Immature natural killer cell (primary cell): Measurements from ENCODE around the gene RBFOX2. TPM values are rescaled to one million over a fixed set of nuclear protein-coding genes. Genes with fewer than 3 reads are reported as not detected.

Source experiments
- DNase-seq, 3 donors: peaks; one replicate each; pipeline ENCODE4 v3.0.0; 2022; ENCODE audit warnings: mixed read lengths in 1 of 3
- H3K27ac Mint-ChIP-seq, 6 donors: one replicate each; pipeline ENCODE4 v1.8.0; 2020; ENCODE audit warnings: mixed read lengths in 6 of 6, mild to moderate bottlenecking in 5 of 6, inconsistent platforms in 4 of 6, moderate library complexity in 3 of 6
- H3K27me3 Mint-ChIP-seq, 3 donors: one replicate each; pipeline ENCODE4 v1.8.0; 2020 to 2021; ENCODE audit warnings: low read depth in 3 of 3, mild to moderate bottlenecking in 3 of 3, mixed read lengths in 3 of 3, moderate library complexity in 3 of 3, inconsistent platforms in 1 of 3
- H3K36me3 Mint-ChIP-seq, 3 donors: one replicate each; pipeline ENCODE4 v1.8.0; 2020; ENCODE audit warnings: mixed read lengths in 3 of 3, inconsistent platforms in 2 of 3, mild to moderate bottlenecking in 2 of 3
- H3K4me1 Mint-ChIP-seq, 2 donors: one replicate each; pipeline ENCODE4 v1.8.0; 2020; ENCODE audit warnings: inconsistent platforms in 2 of 2, mild to moderate bottlenecking in 2 of 2, mixed read lengths in 2 of 2, moderate library complexity in 1 of 2
- H3K4me3 Mint-ChIP-seq, 5 donors: one replicate each; pipeline ENCODE4 v1.8.0; 2020; ENCODE audit warnings: mild to moderate bottlenecking in 5 of 5, mixed read lengths in 5 of 5, inconsistent platforms in 3 of 5, moderate library complexity in 3 of 5
- H3K9me3 Mint-ChIP-seq, 6 donors: one replicate each; pipeline ENCODE4 v1.8.0; 2020; ENCODE audit warnings: mild to moderate bottlenecking in 6 of 6, mixed read lengths in 6 of 6, inconsistent platforms in 4 of 6, moderate library complexity in 3 of 6
- polyA plus RNA-seq, 3 donors: library from polyadenylated mRNA; unstranded; fragments of 300-500 nt; fragmentation: Illumina TruSeq; gene quantifications; one replicate each; pipeline ENCODE4 v1.2.3, GENCODE V29; 2021

RBFOX2 gene
- polyA plus RNA-seq, 3 donors from 2014 or later, result 1.2 to 1.9 TPM; not detected in 1

- Mint-ChIP-seq H3K27me3 (peaks cover 0 to 14% (median 0%) of the 10 kb centered on the region in 3 donors), H3K4me3 (no peak overlapping the region), H3K27ac (no peak overlapping the region), H3K9me3 (no peaks in the 10 kb centered on the region), H3K36me3 (no peaks in the 10 kb centered on the region), H3K4me1 (peaks cover 0 to 7% of the 10 kb centered on the region in 2 donors)
- no peak for DNase-seq
Observed at GRCh38 chr22:35882211-35883030, 146.2 kb downstream of the RBFOX2 start.

- Mint-ChIP-seq H3K4me3 (no peak overlapping the region), H3K27ac (no peak overlapping the region), H3K27me3 (peaks cover 0 to 9% (median 0%) of the 10 kb centered on the region in 3 donors), H3K36me3 (no peaks in the 10 kb centered on the region), H3K9me3 (no peaks in the 10 kb centered on the region), H3K4me1 (peaks cover 0 to 7% of the 10 kb centered on the region in 2 donors)
- DNase-seq, result no peak
Observed at GRCh38 chr22:35879351-35879750, 149.3 kb downstream of the RBFOX2 start.

- Mint-ChIP-seq H3K36me3 (no peaks in the 10 kb centered on the region), H3K9me3 (no peaks in the 10 kb centered on the region), H3K4me1 (no peaks in the 10 kb centered on the region), H3K27ac (no peak overlapping the region), H3K4me3 (no peak overlapping the region), H3K27me3 (no peaks in the 10 kb centered on the region)
- no peak for DNase-seq
Observed at GRCh38 chr22:35873426-35873825, 155.2 kb downstream of the RBFOX2 start.

GRCh38 chr22:35872451-35872850 lies 156.2 kb downstream of the RBFOX2 start:
- no peak overlapping the region for H3K4me3 Mint-ChIP-seq
- DNase-seq, result no peak
- H3K9me3 Mint-ChIP-seq, result no peaks in the 10 kb centered on the region
- H3K36me3 Mint-ChIP-seq, result no peaks in the 10 kb centered on the region
- H3K27me3 Mint-ChIP-seq, result no peaks in the 10 kb centered on the region
- no peak overlapping the region for H3K27ac Mint-ChIP-seq
- H3K4me1 Mint-ChIP-seq, result no peaks in the 10 kb centered on the region

- Mint-ChIP-seq H3K27me3 (no peaks in the 10 kb centered on the region), H3K27ac (no peak overlapping the region), H3K9me3 (no peaks in the 10 kb centered on the region), H3K36me3 (no peaks in the 10 kb centered on the region), H3K4me1 (no peaks in the 10 kb centered on the region), H3K4me3 (no peak overlapping the region)
- no peak for DNase-seq
Observed at GRCh38 chr22:35870517-35871293, 157.9 kb downstream of the RBFOX2 start.

- no peaks in the 10 kb centered on the region for H3K9me3 Mint-ChIP-seq
- H3K4me3 Mint-ChIP-seq, result no peak overlapping the region
- no peak for DNase-seq
- no peaks in the 10 kb centered on the region for H3K27me3 Mint-ChIP-seq
- H3K27ac Mint-ChIP-seq, result no peak overlapping the region
- no peaks in the 10 kb centered on the region for H3K4me1 Mint-ChIP-seq
- no peaks in the 10 kb centered on the region for H3K36me3 Mint-ChIP-seq
Observed at GRCh38 chr22:35868938-35869337, 159.7 kb downstream of the RBFOX2 start.

- Mint-ChIP-seq H3K27ac (no peak overlapping the region), H3K36me3 (no peaks in the 10 kb centered on the region), H3K4me1 (no peaks in the 10 kb centered on the region), H3K4me3 (no peak overlapping the region), H3K9me3 (no peaks in the 10 kb centered on the region), H3K27me3 (no peaks in the 10 kb centered on the region)
- DNase-seq, result no peak
Observed at GRCh38 chr22:35866651-35867050, 162.0 kb downstream of the RBFOX2 start.

- H3K27me3 Mint-ChIP-seq, result no peaks in the 10 kb centered on the region
- no peaks in the 10 kb centered on the region for H3K36me3 Mint-ChIP-seq
Observed at GRCh38 chr22:35864545-35865165, 164.0 kb downstream of the RBFOX2 start.

GRCh38 chr22:35863432-35863831 lies 165.2 kb downstream of the RBFOX2 start:
- H3K36me3 Mint-ChIP-seq, result no peaks in the 10 kb centered on the region
- no peaks in the 10 kb centered on the region for H3K27me3 Mint-ChIP-seq
- H3K4me3 Mint-ChIP-seq, result no peak overlapping the region
- no peaks in the 10 kb centered on the region for H3K9me3 Mint-ChIP-seq
- no peak for DNase-seq
- peaks cover 3 to 5% of the 10 kb centered on the region in 2 donors for H3K4me1 Mint-ChIP-seq
- no peak overlapping the region for H3K27ac Mint-ChIP-seq

More at GRCh38 chr22:35864545-35865165, 164.0 kb downstream of the RBFOX2 start:
- no peak overlapping the region for H3K27ac Mint-ChIP-seq
- H3K4me3 Mint-ChIP-seq, result no peak overlapping the region
- DNase-seq, result no peak
- no peaks in the 10 kb centered on the region for H3K9me3 Mint-ChIP-seq
- peaks cover under 1 to 5% of the 10 kb centered on the region in 2 donors for H3K4me1 Mint-ChIP-seq

- Mint-ChIP-seq H3K27ac (no peak overlapping the region), H3K4me1 (peaks cover 3 to 5% of the 10 kb centered on the region in 2 donors), H3K27me3 (peaks cover 0 to 3% (median 0%) of the 10 kb centered on the region in 3 donors), H3K36me3 (no peaks in the 10 kb centered on the region), H3K9me3 (no peaks in the 10 kb centered on the region), H3K4me3 (no peak overlapping the region)
- no peak for DNase-seq
Observed at GRCh38 chr22:35862697-35863096, 165.9 kb downstream of the RBFOX2 start.

- no peaks in the 10 kb centered on the region for H3K9me3 Mint-ChIP-seq
- no peak overlapping the region for H3K4me3 Mint-ChIP-seq
- peaks cover 3 to 5% of the 10 kb centered on the region in 2 donors for H3K4me1 Mint-ChIP-seq
- no peaks in the 10 kb centered on the region for H3K36me3 Mint-ChIP-seq
- no peak overlapping the region for H3K27ac Mint-ChIP-seq
- H3K27me3 Mint-ChIP-seq, result peaks cover 0 to 5% (median 0%) of the 10 kb centered on the region in 3 donors
- no peak for DNase-seq
Observed at GRCh38 chr22:35861451-35861850, 167.2 kb downstream of the RBFOX2 start.

- H3K36me3 Mint-ChIP-seq, result no peaks in the 10 kb centered on the region
- DNase-seq, result no peak
- no peak overlapping the region for H3K27ac Mint-ChIP-seq
- H3K9me3 Mint-ChIP-seq, result no peaks in the 10 kb centered on the region
- H3K4me1 Mint-ChIP-seq, result peaks cover 3 to 5% of the 10 kb centered on the region in 2 donors
- H3K27me3 Mint-ChIP-seq, result peaks cover 0 to 5% (median 0%) of the 10 kb centered on the region in 3 donors
- H3K4me3 Mint-ChIP-seq, result no peak overlapping the region
Observed at GRCh38 chr22:35860837-35861236, 167.8 kb downstream of the RBFOX2 start.

GRCh38 chr22:35860087-35860733 lies 168.4 kb downstream of the RBFOX2 start:
- Mint-ChIP-seq H3K27ac (no peak overlapping the region), H3K4me1 (peaks cover 3 to 5% of the 10 kb centered on the region in 2 donors), H3K9me3 (no peaks in the 10 kb centered on the region), H3K4me3 (no peak overlapping the region), H3K36me3 (no peaks in the 10 kb centered on the region), H3K27me3 (peaks cover 0 to 5% (median 0%) of the 10 kb centered on the region in 3 donors)
- DNase-seq, result no peak
